ENCODE results near the gene SLC34A1.

Gene SLC34A1

DNA sequence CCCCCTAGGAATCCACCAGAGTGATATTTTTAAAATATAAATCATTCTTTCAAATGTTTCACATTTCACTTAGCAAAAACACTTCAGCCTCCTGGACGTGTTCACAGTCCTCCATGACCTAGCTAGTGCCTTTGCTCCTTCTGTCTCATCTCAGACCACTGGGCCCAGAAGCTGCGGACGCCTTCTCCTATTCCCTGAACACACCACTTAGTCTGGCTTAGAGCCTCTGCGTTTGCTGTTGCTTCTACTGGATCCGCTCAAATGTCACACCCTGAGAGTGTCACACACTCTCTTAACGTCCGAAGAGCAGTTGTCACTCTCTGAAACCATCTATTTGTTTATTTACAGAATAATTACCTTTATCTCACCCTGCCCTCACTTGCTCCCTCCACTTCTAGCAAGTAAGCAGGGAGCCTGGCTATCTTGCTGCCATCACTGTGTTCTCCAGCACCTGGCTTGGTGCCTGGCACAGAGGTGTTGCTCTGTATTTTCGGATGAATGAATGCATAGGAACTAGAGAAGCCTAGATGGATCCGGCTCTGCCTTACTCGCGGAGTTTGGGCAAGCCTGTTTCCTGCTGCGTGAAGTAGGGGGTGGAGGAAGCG is 41.1 kb downstream of the SLC34A1 start:
- Histone ChIP-seq H3K36me3 (ENCODE audit: control insufficient read depth in 2 of 2, insufficient read depth in 1 of 2, low read length in 2 of 2) (peaks cover 0 to 19% of the 10 kb centered on the region in 2 experiments; a peak in 1 of 3 replicates), H3K27ac (ENCODE audit: extremely low read depth, low read depth, low read length) (0 out of 2 replicates have a peak overlapping the region, but pooled peaks have one; percentile 62), H3K9me3 (ENCODE audit: control insufficient read depth, insufficient read depth, low read depth, low read length) (no peaks in the 10 kb centered on the region), H3K4me1 (ENCODE audit: control insufficient read depth, insufficient read depth, low read length) (no peaks in the 10 kb centered on the region), H3K4me3 (ENCODE audit: low read depth, low read length) (peak overlapping the region; percentile 68)
- CTCF ChIA-PET, result interaction anchor here (1.0 to 5.2 kb wide), 5 partner anchors 22 to 55 kb away, joined by 3 to 40 read pairs (median 5); no protein-coding TSS in a partner anchor
- POLR2A ChIA-PET, result interaction anchor here (0.9 to 2.3 kb wide), 6 partner anchors 14 to 70 kb away, joined by 4 to 19 read pairs (median 7); no protein-coding TSS in a partner anchor
- TF ChIP-seq, protein P1, sequence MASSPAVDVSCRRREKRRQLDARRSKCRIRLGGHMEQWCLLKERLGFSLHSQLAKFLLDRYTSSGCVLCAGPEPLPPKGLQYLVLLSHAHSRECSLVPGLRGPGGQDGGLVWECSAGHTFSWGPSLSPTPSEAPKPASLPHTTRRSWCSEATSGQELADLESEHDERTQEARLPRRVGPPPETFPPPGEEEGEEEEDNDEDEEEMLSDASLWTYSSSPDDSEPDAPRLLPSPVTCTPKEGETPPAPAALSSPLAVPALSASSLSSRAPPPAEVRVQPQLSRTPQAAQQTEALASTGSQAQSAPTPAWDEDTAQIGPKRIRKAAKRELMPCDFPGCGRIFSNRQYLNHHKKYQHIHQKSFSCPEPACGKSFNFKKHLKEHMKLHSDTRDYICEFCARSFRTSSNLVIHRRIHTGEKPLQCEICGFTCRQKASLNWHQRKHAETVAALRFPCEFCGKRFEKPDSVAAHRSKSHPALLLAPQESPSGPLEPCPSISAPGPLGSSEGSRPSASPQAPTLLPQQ (tag by site-specific recombination; IDR thresholded peaks at IDR 0.05), result no peak
- no peak for TF ChIP-seq ZNF121 (tag by site-specific recombination; IDR thresholded peaks at IDR 0.05)
- TF ChIP-seq, protein P2, sequence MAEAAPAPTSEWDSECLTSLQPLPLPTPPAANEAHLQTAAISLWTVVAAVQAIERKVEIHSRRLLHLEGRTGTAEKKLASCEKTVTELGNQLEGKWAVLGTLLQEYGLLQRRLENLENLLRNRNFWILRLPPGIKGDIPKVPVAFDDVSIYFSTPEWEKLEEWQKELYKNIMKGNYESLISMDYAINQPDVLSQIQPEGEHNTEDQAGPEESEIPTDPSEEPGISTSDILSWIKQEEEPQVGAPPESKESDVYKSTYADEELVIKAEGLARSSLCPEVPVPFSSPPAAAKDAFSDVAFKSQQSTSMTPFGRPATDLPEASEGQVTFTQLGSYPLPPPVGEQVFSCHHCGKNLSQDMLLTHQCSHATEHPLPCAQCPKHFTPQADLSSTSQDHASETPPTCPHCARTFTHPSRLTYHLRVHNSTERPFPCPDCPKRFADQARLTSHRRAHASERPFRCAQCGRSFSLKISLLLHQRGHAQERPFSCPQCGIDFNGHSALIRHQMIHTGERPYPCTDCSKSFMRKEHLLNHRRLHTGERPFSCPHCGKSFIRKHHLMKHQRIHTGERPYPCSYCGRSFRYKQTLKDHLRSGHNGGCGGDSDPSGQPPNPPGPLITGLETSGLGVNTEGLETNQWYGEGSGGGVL (tag by site-specific recombination; IDR thresholded peaks at IDR 0.05), result peak; percentile 6; the same call in 1 of the 2 replicates

DNA sequence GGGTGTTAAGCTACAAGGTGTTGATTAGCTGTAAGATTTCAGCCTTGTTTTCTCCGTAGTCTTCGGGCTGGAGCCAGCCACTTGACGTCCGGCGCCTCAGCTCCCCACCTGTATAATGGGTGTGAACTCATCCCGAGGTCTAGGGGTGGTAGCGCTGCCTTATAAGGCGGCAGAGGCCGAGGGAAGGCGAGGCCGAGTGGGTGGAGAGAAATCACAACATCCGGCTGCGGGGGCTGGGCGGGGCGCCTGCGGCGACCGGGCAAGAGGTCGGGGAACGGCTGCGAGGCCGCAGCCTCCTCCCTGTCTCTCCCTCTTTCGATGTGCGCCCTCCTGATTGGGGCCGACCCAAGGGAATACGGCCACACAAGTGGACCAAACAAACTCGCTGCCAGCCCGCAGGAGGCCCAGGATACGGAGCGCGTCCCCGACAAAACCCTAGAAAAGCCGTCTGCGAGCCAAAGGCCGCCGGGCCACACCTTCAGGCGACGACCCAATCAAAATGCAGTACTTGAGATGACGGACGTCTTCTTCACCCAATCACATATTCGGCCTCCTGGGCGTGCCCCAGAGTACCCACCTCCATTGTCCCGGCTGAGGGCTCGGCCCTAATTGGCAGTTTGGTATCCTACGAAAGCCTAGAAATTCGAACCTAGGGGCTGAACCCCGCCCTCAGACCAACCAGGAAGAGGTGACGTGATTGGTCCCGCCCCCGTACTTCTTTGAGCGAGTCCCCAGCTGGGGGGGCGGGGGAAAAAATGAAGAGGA is 41.7 kb downstream of the SLC34A1 start:
- H3K9me3 ChIP-seq (ENCODE audit: control insufficient read depth, insufficient read depth, low read depth, low read length), result no peaks in the 10 kb centered on the region
- no peaks in the 10 kb centered on the region for H3K4me1 ChIP-seq (ENCODE audit: control insufficient read depth, insufficient read depth, low read length)
- ChIA-PET POLR2A (interaction anchor here (0.5 to 4.2 kb wide), 31 partner anchors 8 to 971 kb away, joined by 3 to 45 read pairs (median 6); partner anchors contain the start of genes DBN1, LMAN2 and PDLIM7), CTCF (interaction anchor here (0.5 to 5.2 kb wide), 8 partner anchors 8 to 77 kb away, joined by 3 to 40 read pairs (median 4); no protein-coding TSS in a partner anchor)
- H3K4me3 ChIP-seq (ENCODE audit: low read depth, low read length), result peak overlapping the region; percentile 68
- H3K36me3 ChIP-seq (ENCODE audit: control insufficient read depth in 2 of 2, insufficient read depth in 1 of 2, low read length in 2 of 2), result peaks cover 0 to 26% of the 10 kb centered on the region in 2 experiments; a peak in 1 of 3 replicates
- peak overlapping the region; percentile 62 for H3K27ac ChIP-seq (ENCODE audit: extremely low read depth, low read depth, low read length)
- TF ChIP-seq, protein P3, sequence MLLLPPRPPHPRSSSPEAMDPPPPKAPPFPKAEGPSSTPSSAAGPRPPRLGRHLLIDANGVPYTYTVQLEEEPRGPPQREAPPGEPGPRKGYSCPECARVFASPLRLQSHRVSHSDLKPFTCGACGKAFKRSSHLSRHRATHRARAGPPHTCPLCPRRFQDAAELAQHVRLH (tag by site-specific recombination; IDR thresholded peaks at IDR 0.05), result peak; percentile 98
- TF ChIP-seq ZNF660 (tag by site-specific recombination; IDR thresholded peaks at IDR 0.05), result 0 out of 2 replicates have a peak, but pooled peaks have one; percentile 28
- peak; percentile 97 for TF ChIP-seq KLF8 (tag by site-specific recombination; IDR thresholded peaks at IDR 0.05)
- peak; percentile 87 for TF ChIP-seq KLF1 (tag by site-specific recombination; IDR thresholded peaks at IDR 0.05)
- TF ChIP-seq GFI1B (tag by site-specific recombination; IDR thresholded peaks at IDR 0.05), result peak; percentile 75; the same call in 1 of the 2 replicates
- peak; percentile 99 for TF ChIP-seq KLF10 (tag by site-specific recombination; IDR thresholded peaks at IDR 0.05)
- TF ChIP-seq ZNF610 (tag by site-specific recombination; IDR thresholded peaks at IDR 0.05; ENCODE audit: borderline replicate concordance), result peak; percentile 60
- no peak for TF ChIP-seq ZNF624 (tag by site-specific recombination; IDR thresholded peaks at IDR 0.05)
- peak; percentile 81 for TF ChIP-seq GLIS1 (tag by site-specific recombination; IDR thresholded peaks at IDR 0.05)
- TF ChIP-seq, protein P4, sequence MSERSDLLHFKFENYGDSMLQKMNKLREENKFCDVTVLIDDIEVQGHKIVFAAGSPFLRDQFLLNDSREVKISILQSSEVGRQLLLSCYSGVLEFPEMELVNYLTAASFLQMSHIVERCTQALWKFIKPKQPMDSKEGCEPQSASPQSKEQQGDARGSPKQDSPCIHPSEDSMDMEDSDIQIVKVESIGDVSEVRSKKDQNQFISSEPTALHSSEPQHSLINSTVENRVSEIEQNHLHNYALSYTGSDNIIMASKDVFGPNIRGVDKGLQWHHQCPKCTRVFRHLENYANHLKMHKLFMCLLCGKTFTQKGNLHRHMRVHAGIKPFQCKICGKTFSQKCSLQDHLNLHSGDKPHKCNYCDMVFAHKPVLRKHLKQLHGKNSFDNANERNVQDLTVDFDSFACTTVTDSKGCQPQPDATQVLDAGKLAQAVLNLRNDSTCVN (tag by site-specific recombination; optimal IDR thresholded peaks at IDR 0.05), result peak; percentile 70
- TF ChIP-seq ZNF747 (tag by site-specific recombination; IDR thresholded peaks at IDR 0.05), result no peak
- TF ChIP-seq, protein P5, sequence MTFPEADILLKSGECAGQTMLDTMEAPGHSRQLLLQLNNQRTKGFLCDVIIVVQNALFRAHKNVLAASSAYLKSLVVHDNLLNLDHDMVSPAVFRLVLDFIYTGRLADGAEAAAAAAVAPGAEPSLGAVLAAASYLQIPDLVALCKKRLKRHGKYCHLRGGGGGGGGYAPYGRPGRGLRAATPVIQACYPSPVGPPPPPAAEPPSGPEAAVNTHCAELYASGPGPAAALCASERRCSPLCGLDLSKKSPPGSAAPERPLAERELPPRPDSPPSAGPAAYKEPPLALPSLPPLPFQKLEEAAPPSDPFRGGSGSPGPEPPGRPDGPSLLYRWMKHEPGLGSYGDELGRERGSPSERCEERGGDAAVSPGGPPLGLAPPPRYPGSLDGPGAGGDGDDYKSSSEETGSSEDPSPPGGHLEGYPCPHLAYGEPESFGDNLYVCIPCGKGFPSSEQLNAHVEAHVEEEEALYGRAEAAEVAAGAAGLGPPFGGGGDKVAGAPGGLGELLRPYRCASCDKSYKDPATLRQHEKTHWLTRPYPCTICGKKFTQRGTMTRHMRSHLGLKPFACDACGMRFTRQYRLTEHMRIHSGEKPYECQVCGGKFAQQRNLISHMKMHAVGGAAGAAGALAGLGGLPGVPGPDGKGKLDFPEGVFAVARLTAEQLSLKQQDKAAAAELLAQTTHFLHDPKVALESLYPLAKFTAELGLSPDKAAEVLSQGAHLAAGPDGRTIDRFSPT (tag by site-specific recombination; IDR thresholded peaks at IDR 0.05), result peak; percentile 56; the same call in 1 of the 2 replicates
- TF ChIP-seq, protein P1 (tag by site-specific recombination; IDR thresholded peaks at IDR 0.05), result peak; percentile 56; the same call in 1 of the 2 replicates
- peak; percentile 75 for TF ChIP-seq ZNF324 (tag by site-specific recombination; IDR thresholded peaks at IDR 0.05)
- TF ChIP-seq, protein P6, sequence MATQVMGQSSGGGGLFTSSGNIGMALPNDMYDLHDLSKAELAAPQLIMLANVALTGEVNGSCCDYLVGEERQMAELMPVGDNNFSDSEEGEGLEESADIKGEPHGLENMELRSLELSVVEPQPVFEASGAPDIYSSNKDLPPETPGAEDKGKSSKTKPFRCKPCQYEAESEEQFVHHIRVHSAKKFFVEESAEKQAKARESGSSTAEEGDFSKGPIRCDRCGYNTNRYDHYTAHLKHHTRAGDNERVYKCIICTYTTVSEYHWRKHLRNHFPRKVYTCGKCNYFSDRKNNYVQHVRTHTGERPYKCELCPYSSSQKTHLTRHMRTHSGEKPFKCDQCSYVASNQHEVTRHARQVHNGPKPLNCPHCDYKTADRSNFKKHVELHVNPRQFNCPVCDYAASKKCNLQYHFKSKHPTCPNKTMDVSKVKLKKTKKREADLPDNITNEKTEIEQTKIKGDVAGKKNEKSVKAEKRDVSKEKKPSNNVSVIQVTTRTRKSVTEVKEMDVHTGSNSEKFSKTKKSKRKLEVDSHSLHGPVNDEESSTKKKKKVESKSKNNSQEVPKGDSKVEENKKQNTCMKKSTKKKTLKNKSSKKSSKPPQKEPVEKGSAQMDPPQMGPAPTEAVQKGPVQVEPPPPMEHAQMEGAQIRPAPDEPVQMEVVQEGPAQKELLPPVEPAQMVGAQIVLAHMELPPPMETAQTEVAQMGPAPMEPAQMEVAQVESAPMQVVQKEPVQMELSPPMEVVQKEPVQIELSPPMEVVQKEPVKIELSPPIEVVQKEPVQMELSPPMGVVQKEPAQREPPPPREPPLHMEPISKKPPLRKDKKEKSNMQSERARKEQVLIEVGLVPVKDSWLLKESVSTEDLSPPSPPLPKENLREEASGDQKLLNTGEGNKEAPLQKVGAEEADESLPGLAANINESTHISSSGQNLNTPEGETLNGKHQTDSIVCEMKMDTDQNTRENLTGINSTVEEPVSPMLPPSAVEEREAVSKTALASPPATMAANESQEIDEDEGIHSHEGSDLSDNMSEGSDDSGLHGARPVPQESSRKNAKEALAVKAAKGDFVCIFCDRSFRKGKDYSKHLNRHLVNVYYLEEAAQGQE (tag by site-specific recombination; IDR thresholded peaks at IDR 0.05), result 0 out of 2 replicates have a peak, but pooled peaks have one; percentile 15

Measured in HEK293 (cell line).